SK-N-MC (cell line): ENCODE results near the gene GLT8D1.

ENCODE experiments used
- EZH2 ChIP-seq: fragments of 200-600 bp; sonication (generic); IDR thresholded peaks from one replicate; pipeline ENCODE4 v1.6.1; 2017; ENCODE audit warnings: antibody characterized with exemption
- POLR2AphosphoS5 ChIP-seq: IDR thresholded peaks from 2 replicates; pipeline ENCODE4 v1.6.1; 2012; ENCODE audit warnings: mild to moderate bottlenecking, low read depth, low read length, borderline replicate concordance

- TF ChIP-seq EZH2 (no peak), POLR2AphosphoS5 (no peak)
Measured at GRCh38 chr3:52752045-52752660, 46.6 kb upstream of the GLT8D1 start.
